Astrocyte of the hippocampus (primary cell): Measurements from ENCODE around the gene ARHGAP30.
"Not testable (repeated sequence)": the region's sequence is repeated elsewhere in the genome, so short reads cannot be mapped to it uniquely, and the experiment has no call there.

ENCODE experiments used
- DNase-seq: peaks from one replicate; pipeline ENCODE4 v3.0.0; 2011; ENCODE audit warnings: low read depth, low spot score

ARHGAP30 gene

GRCh38 chr1:161069731-161070270 is at the start of gene ARHGAP30:
TSS of gene ARHGAP30 (minus strand) at chr1:161069891. CDS start at chr1:161069624, 267 bp downstream.
- DNase-seq, result no peak

- DNase-seq, result peak; percentile 94
Observed at GRCh38 chr1:161117759-161118581, 48.3 kb upstream of the ARHGAP30 start, which contains the start of the genes NIT1 and PFDN2. TSS of gene NIT1 (plus strand) at chr1:161118105. CDS start at chr1:161118177, 72 bp downstream. TSS of gene PFDN2 (minus strand) at chr1:161118037. CDS start at chr1:161118026, 11 bp downstream.

DNA sequence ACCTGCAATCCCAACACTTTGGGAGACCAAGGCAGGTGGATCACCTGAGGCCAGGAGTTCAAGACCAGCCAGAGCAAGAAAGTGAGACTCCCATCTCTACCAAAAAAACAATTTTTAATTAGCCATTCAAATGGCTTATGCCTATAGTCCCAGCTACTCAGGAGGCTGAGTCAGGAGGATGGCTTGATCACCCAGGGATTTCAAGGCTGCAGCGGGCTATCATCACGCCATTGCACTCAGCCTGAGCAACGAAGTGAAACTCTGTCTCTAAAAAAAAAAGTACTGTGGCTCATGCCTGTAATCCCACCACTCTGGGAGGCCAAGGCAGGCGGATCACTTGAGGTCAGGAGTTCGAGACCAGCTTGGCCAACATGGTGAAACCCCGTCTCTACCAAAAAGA is 46.3 kb upstream of the ARHGAP30 start:
- DNase-seq, result not testable (repeated sequence)

DNA sequence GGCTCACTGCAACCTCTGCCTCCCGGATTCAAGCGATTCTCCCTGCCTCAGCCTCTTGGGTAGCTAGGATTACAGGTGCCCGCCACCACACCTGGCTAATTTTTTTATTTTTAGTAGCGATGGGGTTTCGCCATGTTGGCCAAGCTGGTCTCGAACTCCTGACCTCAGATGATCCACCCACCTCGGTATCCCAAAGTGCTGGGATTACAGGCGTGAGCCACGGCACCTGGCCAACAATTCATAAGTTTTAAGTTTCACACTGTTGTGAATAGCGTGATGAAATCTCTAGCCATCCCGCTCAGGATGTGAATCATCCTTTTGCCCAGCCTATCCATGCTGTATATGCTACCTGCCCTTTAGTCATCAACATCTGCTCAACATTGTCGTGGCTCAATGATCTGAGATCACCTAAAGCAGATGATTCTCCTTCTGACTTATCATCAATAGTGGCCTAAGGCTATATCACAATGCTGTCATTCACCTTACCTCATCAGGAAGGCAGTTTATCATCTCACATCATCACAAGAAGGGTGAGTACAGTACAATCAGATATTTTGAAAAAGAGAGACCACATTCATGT is 45.5 kb upstream of the ARHGAP30 start:
- DNase-seq, result peak; percentile 51

- DNase-seq, result no peak
Observed at GRCh38 chr1:161114556-161114955, 44.9 kb upstream of the ARHGAP30 start.

- no peak for DNase-seq
Observed at GRCh38 chr1:161113915-161114314, 44.2 kb upstream of the ARHGAP30 start.

GRCh38 chr1:161111527-161111926 is 41.8 kb upstream of the ARHGAP30 start:
- no peak for DNase-seq

GRCh38 chr1:161111117-161111516 is 41.4 kb upstream of the ARHGAP30 start:
- no peak for DNase-seq

DNA sequence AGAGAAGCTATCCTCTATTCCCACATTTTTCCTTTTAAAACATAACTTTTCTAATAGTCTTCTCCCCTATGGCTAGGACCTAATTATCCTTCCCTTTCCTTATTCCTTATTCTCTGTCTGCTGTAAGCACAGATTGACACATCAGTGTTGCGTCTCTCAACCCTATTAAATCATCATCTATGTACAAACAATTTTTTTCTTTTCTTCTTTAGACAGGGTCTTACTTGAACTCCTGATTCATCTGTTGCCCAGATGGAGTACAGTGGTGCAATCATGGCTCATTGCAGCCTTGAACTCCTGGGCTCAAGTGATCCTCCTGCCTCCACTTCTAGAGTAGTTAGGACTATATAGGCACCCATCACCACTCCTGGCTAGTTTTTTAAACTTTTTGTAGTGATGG is 36.7 kb upstream of the ARHGAP30 start:
- no peak for DNase-seq

DNA sequence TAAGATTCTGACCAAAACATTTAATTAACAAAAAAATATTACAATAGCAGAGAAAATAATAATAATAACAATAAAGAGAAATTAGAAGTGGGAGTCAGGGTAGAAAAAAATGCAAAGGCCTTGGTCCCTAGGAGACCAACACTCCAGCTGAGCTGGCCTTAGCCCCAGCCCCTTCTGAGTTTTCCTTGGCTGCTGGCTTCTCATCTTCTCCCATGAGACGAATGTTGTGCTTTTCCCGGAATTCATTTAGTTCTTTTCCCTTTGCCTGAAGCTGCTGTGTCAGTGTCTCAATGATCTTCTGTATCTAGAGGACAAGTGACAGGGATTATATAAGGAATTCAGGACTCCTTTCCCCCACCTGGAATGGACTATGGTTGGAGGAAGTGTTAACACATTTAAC is 30.9 kb upstream of the ARHGAP30 start:
- no peak for DNase-seq

GRCh38 chr1:161099090-161099802 is 29.6 kb upstream of the ARHGAP30 start:
- no peak for DNase-seq

DNA sequence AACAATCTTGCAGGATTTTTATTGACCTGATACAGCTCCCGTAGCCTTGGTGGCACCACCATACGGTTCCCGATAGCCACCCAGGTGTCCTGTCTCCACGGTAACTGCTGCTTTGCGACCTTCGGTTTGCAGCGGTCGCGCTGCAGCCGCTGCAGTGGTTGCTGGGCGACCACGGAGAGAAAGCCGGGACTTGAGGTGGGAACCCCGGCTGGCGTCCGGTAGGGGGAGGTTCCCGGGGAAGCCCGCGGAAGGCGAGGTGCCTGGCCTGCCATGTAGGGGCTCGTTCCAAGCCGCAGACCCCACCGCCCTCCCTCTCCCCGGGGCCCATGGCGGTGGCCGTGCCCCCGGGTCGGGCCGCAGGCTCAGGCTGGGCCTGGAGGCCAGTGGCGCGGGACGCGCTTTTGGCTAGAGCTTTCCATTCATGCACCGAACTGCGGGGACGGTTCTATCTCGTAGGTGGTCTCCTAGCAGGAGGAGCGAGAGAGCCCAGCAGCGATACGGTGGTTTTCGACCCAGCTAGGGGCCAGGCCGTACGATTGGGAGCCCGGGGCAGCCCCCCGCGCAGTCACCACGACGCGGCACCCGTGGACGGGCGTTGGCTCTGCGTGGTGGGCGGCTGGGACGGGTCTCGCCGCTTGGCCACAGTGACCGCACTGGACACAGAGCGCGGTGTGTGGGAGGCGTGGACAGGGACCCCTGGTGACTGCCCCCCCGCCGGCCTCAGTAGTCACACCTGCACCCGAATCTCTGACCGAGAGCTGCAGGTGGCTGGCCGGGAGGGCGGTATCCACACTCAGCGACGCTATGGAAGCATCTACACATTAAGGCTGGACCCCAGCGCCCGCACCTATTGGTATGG is 28.7 kb upstream of the ARHGAP30 start, which contains the start of gene KLHDC9:
Gene KLHDC9 (plus strand): TSS at position 152 of the 859 bp plus-strand sequence. CDS start 175 bp downstream, at position 327.
- peak; percentile 92 for DNase-seq

DNA sequence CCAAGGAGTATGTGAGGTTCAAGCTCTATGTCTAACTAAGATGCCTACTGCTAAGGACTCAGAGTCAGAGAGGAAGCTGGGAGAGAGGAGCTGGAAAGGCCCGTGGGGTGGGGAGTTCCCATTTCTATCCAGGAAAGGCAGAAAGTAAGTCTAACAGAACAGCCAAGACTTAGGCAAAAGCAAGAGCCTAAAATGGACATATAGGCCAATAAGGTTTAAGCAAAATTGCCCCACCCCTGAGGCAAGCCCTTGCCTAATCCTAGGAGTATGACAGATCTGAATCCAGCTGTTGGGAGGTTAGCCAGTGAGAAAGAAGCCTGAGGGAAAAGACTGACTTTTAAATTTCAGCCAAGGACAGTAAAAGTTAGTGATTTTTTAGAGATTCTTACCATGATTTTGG is 26.8 kb upstream of the ARHGAP30 start:
- no peak for DNase-seq

- no peak for DNase-seq
Observed at GRCh38 chr1:161096015-161096414, 26.3 kb upstream of the ARHGAP30 start.

- DNase-seq, result no peak
Observed at GRCh38 chr1:161095230-161095629, 25.5 kb upstream of the ARHGAP30 start.

DNA sequence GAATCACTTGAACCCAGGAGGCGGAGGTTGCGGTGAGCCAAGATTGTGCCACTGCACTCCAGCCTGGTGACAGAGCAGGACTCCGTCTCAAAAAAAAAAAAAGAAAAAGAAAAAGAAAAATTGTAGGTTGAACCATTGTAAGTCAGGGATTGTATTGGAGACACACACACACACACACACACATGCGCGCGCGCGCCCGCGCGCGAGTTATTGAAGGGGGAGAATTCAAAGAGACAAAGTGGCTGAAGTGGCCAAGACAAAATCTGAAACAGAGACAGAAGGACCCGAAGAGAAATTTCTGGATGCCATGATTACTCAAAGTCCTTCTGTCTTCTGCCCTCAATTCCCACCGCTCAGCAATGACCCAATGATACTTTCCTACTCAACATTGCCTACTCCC is 24.8 kb upstream of the ARHGAP30 start:
- DNase-seq, result no peak

GRCh38 chr1:161092621-161093028 is 22.9 kb upstream of the ARHGAP30 start:
- no peak for DNase-seq

DNA sequence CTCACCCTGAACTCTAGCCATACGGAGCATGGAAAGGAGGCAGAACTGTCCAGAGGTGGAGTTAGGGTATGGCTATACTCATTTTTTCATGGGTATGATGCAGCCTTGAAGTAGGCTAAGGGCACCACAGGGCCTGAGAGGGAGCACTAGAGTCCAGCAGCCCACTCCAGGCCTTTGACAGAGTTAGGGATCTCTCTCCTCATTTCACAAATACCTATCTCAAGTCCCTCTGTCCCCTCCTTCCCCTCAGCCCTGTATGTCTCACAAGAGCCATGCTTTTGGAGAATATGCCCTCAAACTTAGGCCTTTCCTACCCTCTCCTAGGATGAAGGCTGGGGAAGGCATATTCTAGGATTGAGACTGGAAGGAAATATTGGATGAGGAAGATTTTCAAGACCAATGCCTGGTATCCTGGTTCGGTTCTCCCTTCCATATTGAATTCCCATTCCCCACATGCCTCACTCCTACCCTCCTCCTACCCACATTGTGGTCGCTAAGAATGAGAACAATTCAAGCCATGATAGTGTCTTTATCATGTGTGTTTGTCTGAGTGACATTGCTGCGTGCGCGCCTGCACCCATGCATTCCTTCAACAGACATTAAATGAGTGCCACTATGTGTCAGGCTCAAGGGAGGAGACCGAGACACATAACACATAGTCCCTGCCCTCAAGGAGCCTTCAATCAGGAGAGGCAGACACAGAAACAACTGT is 22.3 kb upstream of the ARHGAP30 start:
- peak; percentile 39 for DNase-seq

DNA sequence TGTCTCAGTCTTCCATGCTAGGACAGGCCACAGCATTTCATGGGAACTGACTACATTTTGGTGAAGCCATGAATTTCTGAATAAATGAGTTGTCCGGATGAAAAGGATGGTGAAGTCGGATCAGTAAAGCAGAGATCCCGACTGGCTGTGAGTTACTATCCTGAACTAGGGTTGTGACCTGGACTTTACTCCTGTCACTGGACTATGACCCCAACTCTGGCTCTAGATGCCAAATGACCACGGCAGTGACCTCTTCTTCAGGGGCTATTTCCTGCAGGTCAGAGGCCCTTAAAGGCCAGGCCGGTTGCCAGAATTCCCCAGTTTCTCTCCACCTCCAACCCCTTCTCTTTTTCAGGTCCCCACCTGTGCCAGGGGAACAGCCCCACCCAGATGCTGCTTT is 21.4 kb upstream of the ARHGAP30 start:
- DNase-seq, result no peak

GRCh38 chr1:161090617-161091016 is 20.9 kb upstream of the ARHGAP30 start:
- no peak for DNase-seq
